HepG2 (cell line): ENCODE data around the gene ZNF324B. TPM values are rescaled to one million over a fixed set of nuclear protein-coding genes. Genes with fewer than 3 reads are reported as not detected.

Experiments
- DRAP1 ChIP-seq: IDR thresholded peaks from 2 replicates; pipeline ENCODE4 v1.6.1; 2016; ENCODE audit warnings: missing genetic modification reagents, missing compliant biosample characterization
- EED ChIP-seq: sonication (generic); formaldehyde crosslinking; IDR thresholded peaks from 2 replicates; pipeline ENCODE4 v1.5.0; 2020; ENCODE audit warnings: mild to moderate bottlenecking, missing genetic modification reagents
- FOXP1 ChIP-seq, 2 experiments: fragments of 450-650 bp in 1 of 2; IDR thresholded peaks; 2 replicates each; pipeline ENCODE4 v1.6.1; 2017 to 2018; ENCODE audit warnings: antibody characterized with exemption in 1 of 2
- HMGXB4 ChIP-seq, 2 experiments: sonication (generic) in 1 of 2; formaldehyde crosslinking in 1 of 2; IDR thresholded peaks; 2 replicates each; pipeline versions ENCODE4 v1.4.0 to v1.6.1; 2018 to 2020; ENCODE audit warnings: missing genetic modification reagents in 2 of 2, borderline replicate concordance in 1 of 2, low read depth in 1 of 2, mild to moderate bottlenecking in 1 of 2, missing biosample characterization in 1 of 2
- MXI1 ChIP-seq: IDR thresholded peaks from 3 replicates; pipeline ENCODE4 v1.6.1; 2012; ENCODE audit warnings: low read depth, low read length, inconsistent platforms, borderline replicate concordance
- PRDM15 ChIP-seq: sonication (generic); formaldehyde crosslinking; IDR thresholded peaks from 2 replicates; pipeline ENCODE4 v1.4.0; 2020; ENCODE audit warnings: missing genetic modification reagents
- TBX3 ChIP-seq: fragments of 450-650 bp; IDR thresholded peaks from 2 replicates; pipeline ENCODE4 v1.6.1; 2017; ENCODE audit warnings: antibody characterized with exemption, mild to moderate bottlenecking, inconsistent platforms, borderline replicate concordance
- TGIF2 ChIP-seq: IDR thresholded peaks from 2 replicates; pipeline ENCODE4 v1.6.1; 2016; ENCODE audit warnings: control low read depth, missing compliant biosample characterization
- TRAFD1 ChIP-seq: sonication (generic); formaldehyde crosslinking; IDR thresholded peaks from 2 replicates; pipeline ENCODE4 v1.5.1; 2020; ENCODE audit warnings: missing genetic modification reagents, mild to moderate bottlenecking, borderline replicate concordance
- ZBTB33 ChIP-seq: sonication (generic); formaldehyde crosslinking; IDR thresholded peaks from 2 replicates; pipeline ENCODE4 v1.4.0; 2020; ENCODE audit warnings: missing genetic modification reagents
- ZNF17 ChIP-seq: sonication (generic); formaldehyde crosslinking; IDR thresholded peaks from 2 replicates; pipeline ENCODE4 v1.5.0; 2020; ENCODE audit warnings: mild to moderate bottlenecking, missing genetic modification reagents
- ZNF564 ChIP-seq: sonication (generic); formaldehyde crosslinking; IDR thresholded peaks from 2 replicates; pipeline ENCODE4 v1.8.1; 2023; ENCODE audit warnings: mild to moderate bottlenecking, missing genetic modification reagents
- polyA plus RNA-seq, 8 experiments: library from polyadenylated mRNA; depleted of rRNA in 3 of 8; stranded (reverse) in 7 of 8; unstranded in 1 of 8; fragments of >200 nt; fragmentation: Illumina TruSeq in 4 of 8; extraction: Trizol in 4 of 8; gene quantifications; 2 replicates each; pipeline versions ENCODE4 v1.2.1 to v1.2.3, GENCODE V29; 2011 to 2016; ENCODE audit warnings: low read depth in 4 of 8, missing spikeins in 1 of 8, mixed read lengths in 1 of 8; ENCODE audit not compliant: insufficient read depth in 1 of 8
- total RNA-seq, 5 experiments: library from RNA; depleted of rRNA; stranded (reverse); fragments of >200 nt; fragmentation: Illumina TruSeq; extraction: Trizol; gene quantifications; 2 replicates each; pipeline ENCODE4 v1.2.3, GENCODE V29; 2016; ENCODE audit warnings: low read depth in 1 of 5

ZNF324B gene
- total and polyA plus RNA-seq, 2 of the 13 experiments (the other 11 are each of a cell fraction or from before 2014, with no cell fraction given) = 0.53 to 3.0 TPM

- TF ChIP-seq PRDM15 (CRISPR knock-in tag) (0 out of 2 replicates have a peak, but pooled peaks have one; percentile 26), DRAP1 (CRISPR knock-in tag) (no peak), ZNF564 (CRISPR knock-in tag) (no peak), TRAFD1 (CRISPR knock-in tag) (no peak), MXI1 (peak; percentile 26; the same call in 1 of the 3 replicates), HMGXB4 (CRISPR knock-in tag; IDR thresholded peaks at IDR 0.05; ENCODE audit: borderline replicate concordance in 1 of 2, low read depth in 1 of 2) (peak in 1 of 2 experiments; percentile 1; a peak in 1 of 4 replicates), TBX3 (no peak), TGIF2 (CRISPR knock-in tag) (no peak), ZBTB33 (no peak), ZNF17 (CRISPR knock-in tag) (no peak), FOXP1 (IDR thresholded peaks at IDR 0.05) (no peak), FOXP1 (CRISPR knock-in tag; IDR thresholded peaks at IDR 0.05) (no peak), EED (CRISPR knock-in tag) (no peak)
These were observed 43.7 kb upstream of the ZNF324B start (continued) for GRCh38 chr19:58407658-58408151.
